NCI-H226 (cell line): ENCODE measurements around the gene RFNG.

Experiments used
- DNase-seq: peaks from one replicate; pipeline ENCODE4 v3.0.0-alpha.2; 2015

The RFNG gene

GRCh38 chr17:82076785-82077591 is 25.4 kb upstream of the RFNG start:
- DNase-seq = no peak

DNA sequence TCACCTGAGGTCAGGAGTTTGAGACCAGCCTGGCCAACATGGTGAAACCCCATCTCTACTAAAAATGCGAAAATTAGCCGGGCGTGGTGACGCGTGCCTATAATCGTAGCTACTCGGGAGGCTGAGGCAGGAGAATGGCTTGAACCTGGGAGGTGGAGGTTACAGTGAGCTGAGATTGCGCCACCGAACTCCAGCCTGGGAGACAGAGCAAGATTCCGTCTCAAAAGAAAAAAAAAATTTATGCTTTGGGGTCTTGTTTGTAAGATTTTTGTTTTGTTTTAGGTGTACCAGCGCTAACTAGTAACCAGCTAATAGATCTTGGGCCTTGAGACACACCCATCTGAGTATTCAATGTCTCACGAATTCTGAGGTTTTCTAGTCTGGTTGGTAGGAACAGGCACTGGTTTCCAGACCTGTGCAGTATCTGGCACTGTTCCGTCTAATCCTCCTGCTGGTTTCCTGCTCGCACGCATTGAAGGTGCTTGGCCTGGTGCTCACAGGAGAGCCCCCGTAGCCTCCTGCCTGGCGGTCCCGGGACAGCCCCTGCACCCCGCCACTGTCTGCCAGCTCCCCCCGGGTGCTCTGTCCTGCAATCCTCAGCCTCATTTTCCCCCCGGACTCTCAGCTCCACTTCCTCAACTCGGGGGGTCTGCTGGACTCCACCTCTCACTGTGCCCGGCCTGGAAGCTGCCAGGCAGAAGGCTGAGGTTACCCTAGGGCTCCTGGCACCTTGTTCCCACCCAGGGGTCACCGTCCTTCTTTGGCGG is 24.6 kb upstream of the RFNG start:
- DNase-seq = no peak

GRCh38 chr17:82073446-82073845 is 21.8 kb upstream of the RFNG start:
- no peak for DNase-seq

DNA sequence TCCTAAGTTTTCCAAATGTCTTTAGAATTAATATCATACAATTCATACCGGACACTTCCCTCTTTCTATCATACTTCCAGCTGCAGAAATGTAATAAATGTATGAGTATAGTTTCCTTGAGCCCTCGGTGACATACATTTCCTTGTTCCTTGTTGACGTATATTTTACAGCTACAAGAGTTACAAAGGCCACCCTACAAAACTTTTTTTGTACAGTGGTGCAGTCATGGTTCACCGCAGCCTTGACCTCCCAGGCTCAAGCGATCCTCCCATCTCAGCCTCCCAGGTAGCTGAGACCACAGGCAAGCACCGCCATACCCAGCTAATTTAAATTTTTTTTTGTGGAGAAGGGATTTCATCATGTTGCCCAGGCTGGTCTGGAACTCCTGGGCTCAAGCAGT is 21.2 kb upstream of the RFNG start:
- DNase-seq = no peak

- no peak for DNase-seq
Observed at GRCh38 chr17:82070611-82071010, 19.0 kb upstream of the RFNG start.

DNA sequence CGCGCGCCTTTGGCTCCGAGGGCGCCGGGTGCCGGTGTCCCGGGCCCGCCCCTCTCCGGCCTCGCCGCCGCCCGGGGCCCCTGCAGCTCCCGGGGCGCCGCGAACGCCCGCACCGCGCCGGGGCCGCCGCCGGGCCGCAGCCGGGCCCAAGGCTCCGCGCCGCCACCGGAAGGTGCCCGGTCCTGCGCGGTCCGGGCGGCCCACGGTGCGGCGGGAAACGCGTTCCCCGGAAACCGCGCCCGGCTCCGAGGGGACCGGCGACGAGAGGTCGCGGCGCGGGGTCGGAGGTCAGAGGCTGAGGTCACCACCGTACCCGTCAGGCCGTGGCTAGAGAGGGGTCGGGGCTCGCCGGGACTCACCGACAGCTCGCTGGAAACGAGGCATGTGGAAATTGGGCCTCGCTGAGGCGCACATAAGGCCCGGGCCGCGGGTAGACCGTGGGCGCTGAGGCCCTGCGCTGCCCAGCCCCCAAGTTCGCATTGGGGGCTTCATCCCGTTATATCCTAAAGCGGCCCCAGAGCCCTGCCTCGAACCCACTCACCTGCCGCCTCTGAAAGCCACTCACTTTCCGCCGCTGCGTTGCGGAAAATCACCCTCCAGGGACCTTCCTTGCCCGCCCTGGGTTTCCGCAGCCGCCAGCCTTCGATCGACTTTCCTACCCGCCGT is 14.2 kb upstream of the RFNG start, which contains the start of gene DUS1L:
Gene DUS1L, minus strand, starts transcription at position 167 of the 666 bp plus-strand sequence. CDS start 745 bp downstream, outside the sequence.
- peak; percentile 40 for DNase-seq

DNA sequence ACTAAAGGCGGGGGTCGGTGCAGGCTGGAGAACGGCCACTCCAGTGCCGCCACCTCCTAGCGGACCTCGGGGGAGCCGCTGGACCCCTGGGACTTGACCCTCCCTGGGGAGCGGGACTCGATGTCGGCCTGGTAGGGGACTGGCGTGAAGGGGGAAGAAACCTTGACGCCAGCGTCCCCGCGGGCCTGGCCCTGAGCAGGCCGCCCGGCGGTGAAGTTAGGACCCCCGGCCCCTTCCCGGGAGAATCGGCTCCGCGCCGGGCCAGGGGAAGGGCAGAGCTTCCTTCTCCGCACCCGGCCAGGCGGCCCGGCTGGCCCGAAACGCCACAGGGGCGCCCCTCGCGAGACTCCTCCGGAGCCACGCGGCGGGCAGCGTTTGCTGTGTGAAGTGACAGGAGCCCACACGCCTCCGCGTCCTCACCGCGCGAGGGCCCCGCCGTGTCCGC is 13.6 kb upstream of the RFNG start:
- DNase-seq = no peak

DNA sequence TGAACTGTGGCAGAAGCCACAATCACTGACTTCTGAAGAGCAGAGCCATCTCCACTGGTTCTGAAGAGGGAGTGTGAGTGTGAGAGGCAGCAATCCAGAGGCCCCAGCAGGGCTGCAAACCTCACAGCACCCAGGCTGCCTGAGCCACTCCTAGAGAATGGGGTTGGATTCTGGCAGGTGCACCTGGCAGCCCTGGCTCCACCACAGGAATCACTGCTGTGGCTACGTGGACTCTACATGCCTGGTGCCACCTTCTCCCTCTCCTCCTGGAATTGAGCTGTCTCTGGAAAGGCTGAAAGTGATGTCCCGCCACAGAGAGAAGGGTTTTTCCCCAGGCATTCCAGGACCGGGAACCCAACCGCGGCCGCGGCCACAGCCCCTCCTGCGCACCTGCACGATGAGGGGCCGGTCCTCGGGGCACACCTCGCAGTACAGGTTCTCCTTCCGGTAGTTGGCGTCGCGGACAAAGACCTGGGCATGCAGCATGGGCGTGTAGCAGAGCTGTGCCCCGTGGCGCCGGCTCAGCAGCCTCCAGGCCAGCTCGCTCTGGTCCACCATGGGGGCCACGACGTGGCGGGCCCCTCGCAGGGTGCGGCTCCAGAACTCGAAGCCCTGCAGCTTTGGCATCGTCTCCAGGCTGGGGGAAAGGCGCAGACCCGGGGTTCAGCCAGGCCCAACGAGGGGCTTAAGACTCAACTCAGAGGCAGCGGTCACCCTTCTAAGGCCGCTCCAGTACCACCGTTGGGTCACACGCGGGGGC is 13.0 kb upstream of the RFNG start:
- no peak for DNase-seq

DNA sequence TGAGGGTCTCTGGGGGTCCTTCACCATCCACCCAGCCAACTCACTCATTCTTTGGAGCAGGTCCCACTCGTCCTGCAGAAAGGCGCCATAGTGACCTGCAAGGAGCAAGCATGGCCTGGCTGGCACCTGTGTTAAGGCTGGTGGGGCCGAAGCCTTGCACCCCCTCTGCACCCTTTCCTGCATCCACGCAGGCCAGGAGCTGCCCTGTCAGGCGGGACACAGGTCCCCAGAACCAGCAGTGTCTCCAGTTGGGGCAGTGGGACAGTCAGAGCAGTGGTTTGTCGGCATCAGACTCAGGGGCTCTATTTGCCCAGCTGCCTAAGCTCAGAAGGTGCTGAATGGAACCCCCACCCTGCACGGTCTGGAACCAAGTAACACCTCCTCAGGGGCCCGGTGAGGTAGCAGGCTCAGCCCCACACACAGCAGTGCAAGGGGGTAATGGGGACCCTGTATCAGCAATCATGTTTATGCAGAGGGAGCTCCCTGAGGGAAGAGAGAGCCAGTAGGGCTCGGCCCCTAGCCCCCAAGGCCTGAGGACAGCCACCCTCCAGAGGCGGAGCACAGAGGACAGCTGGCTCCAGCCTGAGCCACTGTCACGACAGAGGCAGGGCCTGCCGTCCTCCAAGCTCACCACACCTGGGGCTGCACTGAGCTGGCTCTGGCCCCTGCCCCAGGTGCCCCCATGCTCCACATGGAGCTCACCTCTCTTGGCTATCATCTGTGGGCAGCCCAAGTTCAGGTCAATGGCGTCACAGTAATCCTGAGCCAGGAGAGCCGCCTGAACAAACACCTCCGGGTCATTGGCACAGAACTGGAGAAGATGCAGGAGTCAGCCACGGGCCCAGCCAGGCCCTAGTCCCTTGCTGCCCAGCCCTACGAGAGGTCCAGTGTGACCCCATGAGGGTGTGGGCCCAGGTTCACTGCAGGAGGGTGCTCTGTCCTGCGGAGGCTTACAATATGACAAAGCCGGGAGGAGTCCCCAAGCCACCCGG is 12.1 kb upstream of the RFNG start:
- no peak for DNase-seq

- no peak for DNase-seq
Observed at GRCh38 chr17:82062984-82063368, 11.4 kb upstream of the RFNG start.

DNA sequence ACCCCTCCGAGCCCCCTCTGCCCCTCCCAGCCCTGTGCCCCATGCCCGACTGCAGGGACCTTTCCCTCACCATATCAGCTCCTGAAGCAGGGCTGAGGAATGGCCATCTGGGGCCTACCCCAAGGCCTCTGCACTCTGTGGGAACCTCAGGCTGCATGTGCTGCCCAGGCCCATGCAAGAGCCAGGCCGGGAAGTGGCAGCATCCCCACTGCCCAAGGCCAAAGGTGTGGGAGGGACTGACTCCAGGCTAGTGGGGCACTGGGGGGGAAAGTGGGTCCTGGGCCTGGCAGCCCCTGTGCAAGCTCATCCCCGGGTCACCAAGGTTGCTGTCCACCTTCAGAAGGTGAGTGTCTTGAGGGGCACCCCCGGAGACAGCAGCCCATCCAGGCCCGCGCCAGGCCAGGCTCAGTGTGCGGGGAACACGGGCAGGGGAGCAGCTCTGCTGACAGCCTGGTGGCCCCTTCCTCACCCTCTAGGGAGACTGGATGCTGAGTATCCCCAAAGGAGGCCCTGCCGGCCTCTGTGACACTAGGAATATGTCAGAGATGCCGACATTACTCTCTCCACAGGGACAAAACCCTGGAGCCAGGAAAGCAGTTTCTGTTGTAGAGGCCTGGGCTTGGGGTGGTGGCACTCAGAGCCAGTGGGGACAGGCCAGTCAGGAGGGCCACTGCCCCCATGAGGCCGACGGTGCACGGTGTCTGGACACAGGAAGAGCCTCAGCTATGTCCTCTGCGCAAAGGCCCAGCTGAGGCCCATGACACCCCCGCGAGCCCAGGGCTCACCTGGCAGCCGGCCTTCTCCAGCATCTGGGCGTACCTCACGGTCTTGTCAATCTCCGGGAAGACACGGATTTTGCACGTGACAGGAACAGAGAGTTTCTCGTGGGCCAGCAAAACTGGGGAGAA is 10.7 kb upstream of the RFNG start:
- no peak for DNase-seq

- no peak for DNase-seq
Observed at GRCh38 chr17:82061047-82061925, 9.7 kb upstream of the RFNG start.

DNA sequence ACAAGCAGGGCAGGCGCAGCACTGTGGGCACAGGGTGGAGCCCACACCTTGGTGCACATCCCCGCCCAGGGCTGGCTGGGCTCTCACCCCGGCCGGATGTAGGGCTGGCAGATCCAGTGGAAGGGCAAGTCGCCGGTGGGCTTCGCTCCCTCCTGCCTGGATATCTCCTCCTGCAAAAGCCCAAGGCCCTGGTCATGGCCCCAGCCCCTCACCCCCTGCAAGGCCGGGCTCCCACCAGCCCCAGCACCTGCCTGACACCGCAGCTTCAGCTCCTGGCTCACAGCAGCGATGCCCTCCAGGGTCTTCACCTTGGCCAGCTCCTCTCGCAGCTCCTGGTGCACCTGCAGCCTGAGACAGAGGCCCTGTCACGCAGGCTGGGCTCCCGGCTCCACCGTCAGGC is 9.0 kb upstream of the RFNG start:
- no peak for DNase-seq

GRCh38 chr17:82060001-82060380 is 8.4 kb upstream of the RFNG start:
- no peak for DNase-seq

GRCh38 chr17:82059272-82060000 is 7.8 kb upstream of the RFNG start:
- DNase-seq = no peak

DNA sequence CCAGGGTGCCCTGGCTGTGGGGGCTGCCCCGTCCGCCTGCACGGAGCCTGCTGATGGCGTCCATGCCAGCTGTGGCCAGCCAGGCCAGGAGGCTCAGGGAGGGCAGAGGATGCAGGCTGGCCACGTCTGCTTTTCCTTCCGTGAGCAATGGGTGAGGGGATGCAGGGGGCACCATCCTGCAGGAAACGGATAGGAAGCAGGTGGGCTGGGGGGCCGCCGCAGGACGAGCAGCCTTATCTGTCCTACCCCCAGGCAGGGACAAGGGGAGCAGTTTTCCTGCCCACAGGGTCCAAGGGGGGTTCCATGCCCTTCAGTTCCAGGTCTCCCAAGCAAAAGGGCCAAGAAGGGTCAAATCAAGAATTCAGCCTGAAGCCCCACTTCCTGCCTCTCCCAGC is 7.2 kb upstream of the RFNG start:
- no peak for DNase-seq

DNA sequence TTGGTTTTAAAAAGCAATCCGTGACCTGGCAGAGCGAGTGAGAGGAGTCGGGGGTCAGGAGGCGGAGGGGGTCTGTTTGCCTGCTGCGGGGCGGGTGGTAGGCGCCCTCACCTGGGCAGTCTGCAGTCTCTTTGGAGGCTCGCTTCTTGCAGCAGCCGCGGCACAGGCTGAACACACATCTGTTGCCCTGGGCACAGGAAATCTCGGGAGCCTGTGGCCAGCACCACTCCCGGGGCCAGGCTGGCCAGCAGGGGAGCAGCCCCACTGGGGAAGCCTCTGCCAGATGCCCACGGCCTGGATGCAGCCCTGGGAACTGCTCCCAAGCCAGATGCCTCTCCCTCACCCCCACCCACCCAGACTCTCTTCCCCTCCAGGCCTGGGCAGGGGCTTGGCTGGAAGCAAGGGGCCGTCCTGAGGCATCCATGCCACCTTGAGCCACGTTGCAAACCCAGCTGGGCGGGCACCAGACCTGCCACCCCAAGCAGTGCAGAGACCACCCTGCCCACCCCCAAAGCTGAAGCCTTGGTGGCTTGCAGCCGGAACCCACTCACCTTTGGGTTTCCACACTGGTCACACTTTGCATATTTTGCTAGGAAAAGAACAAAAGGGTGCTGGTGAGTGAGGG is 6.7 kb upstream of the RFNG start:
- DNase-seq = no peak
